Kidney epithelial cell (primary cell): ENCODE measurements around the gene GOLPH3L. TPM values are rescaled to one million over a fixed set of nuclear protein-coding genes. Genes with fewer than 3 reads are reported as not detected.
"Not testable (repeated sequence)": the region's sequence is repeated elsewhere in the genome, so short reads cannot be mapped to it uniquely, and the experiment has no call there.

Experiments used
- DNase-seq: peaks from one replicate; pipeline ENCODE4 v3.0.0-alpha.2; 2010; ENCODE audit warnings: low read depth
- H3K27me3 ChIP-seq: 2 replicates; pipeline ENCODE4 v1.6.0; 2011; ENCODE audit warnings: low read length; ENCODE audit not compliant: control insufficient read depth, insufficient read depth
- H3K36me3 ChIP-seq: 2 replicates; pipeline ENCODE4 v1.5.1; 2011; ENCODE audit warnings: low read length; ENCODE audit not compliant: control insufficient read depth, insufficient read depth
- H3K4me3 ChIP-seq: 2 replicates; pipeline ENCODE4 v1.5.1; 2011; ENCODE audit warnings: low read depth, mild to moderate bottlenecking, control low read depth, low read length
- CTCF ChIP-seq: IDR thresholded peaks from 2 replicates; pipeline ENCODE4 v1.5.1; 2011; ENCODE audit warnings: mild to moderate bottlenecking, moderate library complexity, low read length, control low read depth, inconsistent platforms; ENCODE audit not compliant: insufficient read depth, poor library complexity, severe bottlenecking
- total RNA-seq: library from RNA; depleted of rRNA; stranded (reverse); fragments of >200 nt; gene quantifications from 2 replicates; pipeline ENCODE4 v1.2.3, GENCODE V29; 2015

Gene GOLPH3L
- total RNA-seq, 1 donor from 2014 or later: 18.2 TPM

DNA sequence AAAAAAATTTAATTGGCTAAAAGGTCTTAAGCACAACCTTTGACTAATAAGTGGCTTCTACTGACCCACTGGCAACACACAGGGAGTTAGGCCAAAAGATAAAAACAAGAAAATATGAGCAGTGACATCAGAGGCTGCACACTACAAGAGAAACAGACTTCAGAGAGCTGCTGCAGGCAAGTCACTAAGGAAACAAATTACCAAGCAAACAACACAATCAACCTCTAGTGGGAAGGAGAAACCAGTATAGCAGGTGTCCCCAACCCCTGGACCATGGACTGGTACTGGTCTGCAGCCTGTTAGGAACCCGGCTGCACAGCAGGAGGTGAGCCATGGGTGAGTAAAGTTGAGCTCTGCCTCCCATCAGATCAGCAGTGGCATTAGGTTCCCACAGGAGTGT lies 46.8 kb downstream of the GOLPH3L start:
- no peak overlapping the region for H3K4me3 ChIP-seq
- no peaks in the 10 kb centered on the region for H3K36me3 ChIP-seq
- TF ChIP-seq CTCF: no peak
- DNase-seq: no peak
- H3K27me3 ChIP-seq: no peaks in the 10 kb centered on the region

DNA sequence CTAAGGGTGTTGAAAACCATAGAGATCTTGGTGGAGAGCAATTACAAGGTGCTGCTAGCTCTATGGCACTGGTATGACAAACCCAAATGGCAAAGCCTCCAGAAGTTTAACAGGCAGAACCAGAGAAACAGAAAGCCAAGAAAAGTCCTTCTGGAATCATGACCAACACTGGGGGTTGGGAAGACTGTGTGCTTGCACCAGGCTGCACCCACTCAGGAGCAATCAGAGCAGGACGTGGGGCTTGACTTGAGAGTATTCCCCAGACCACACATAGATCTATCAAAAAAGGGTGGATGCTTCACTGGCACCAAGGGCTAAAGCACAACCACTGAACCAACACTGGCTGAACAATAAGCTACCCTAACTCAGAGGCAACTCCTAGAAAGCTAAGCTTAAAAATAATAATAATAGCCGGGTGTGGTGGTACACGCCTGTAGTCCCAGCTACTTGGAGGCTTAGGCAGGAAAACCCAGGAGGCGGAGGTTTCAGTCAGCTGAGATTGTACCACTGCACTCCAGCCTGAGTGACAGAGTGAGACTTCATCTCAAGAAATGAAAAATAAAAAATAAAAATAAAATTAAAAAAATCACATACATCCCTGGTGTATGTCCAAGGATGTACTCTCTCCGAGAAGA lies 47.4 kb downstream of the GOLPH3L start:
- Histone ChIP-seq H3K36me3 (no peaks in the 10 kb centered on the region), H3K4me3 (no peak overlapping the region), H3K27me3 (no peaks in the 10 kb centered on the region)
- DNase-seq: no peak
- TF ChIP-seq CTCF: no peak

- Histone ChIP-seq H3K4me3 (no peak overlapping the region), H3K36me3 (no peaks in the 10 kb centered on the region), H3K27me3 (no peaks in the 10 kb centered on the region)
- DNase-seq: no peak
- no peak for TF ChIP-seq CTCF
Measured at GRCh38 chr1:150642296-150642695, 54.7 kb downstream of the GOLPH3L start.

DNA sequence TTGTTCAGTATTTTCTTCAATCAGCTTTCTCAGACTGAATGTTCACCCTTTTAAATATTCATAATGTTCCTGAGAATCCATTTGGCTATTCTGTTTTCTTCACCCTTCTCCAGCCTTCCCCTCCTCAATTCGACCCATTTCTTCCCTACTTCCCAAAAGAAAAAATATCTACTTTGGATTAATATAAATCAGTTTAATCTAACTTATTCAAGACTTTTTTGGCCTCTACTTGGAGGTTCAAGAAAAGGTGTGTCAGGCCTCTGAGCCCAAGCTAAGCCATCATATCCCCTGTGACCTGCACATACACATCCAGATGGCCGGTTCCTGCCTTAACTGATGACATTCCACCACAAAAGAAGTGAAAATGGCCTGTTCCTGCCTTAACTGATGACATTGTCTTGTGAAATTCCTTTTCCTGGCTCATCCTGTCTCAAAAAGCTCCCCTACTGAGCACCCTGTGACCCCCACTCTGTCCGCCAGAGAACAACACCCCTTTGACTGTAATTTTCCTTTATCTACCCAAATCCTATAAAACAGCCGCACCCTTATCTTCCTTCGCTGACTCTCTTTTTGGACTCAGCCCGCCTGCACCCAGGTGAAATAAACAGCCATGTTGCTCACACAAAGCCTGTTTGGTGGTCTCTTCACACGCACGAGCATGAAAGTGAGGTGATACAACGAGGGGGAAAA lies 55.7 kb downstream of the GOLPH3L start:
- not testable (repeated sequence) for H3K27me3 ChIP-seq, DNase-seq, H3K36me3 ChIP-seq, H3K4me3 ChIP-seq

GRCh38 chr1:150638430-150638829 lies 58.5 kb downstream of the GOLPH3L start:
- not testable (repeated sequence) for H3K27me3 ChIP-seq, DNase-seq, H3K36me3 ChIP-seq, H3K4me3 ChIP-seq

DNA sequence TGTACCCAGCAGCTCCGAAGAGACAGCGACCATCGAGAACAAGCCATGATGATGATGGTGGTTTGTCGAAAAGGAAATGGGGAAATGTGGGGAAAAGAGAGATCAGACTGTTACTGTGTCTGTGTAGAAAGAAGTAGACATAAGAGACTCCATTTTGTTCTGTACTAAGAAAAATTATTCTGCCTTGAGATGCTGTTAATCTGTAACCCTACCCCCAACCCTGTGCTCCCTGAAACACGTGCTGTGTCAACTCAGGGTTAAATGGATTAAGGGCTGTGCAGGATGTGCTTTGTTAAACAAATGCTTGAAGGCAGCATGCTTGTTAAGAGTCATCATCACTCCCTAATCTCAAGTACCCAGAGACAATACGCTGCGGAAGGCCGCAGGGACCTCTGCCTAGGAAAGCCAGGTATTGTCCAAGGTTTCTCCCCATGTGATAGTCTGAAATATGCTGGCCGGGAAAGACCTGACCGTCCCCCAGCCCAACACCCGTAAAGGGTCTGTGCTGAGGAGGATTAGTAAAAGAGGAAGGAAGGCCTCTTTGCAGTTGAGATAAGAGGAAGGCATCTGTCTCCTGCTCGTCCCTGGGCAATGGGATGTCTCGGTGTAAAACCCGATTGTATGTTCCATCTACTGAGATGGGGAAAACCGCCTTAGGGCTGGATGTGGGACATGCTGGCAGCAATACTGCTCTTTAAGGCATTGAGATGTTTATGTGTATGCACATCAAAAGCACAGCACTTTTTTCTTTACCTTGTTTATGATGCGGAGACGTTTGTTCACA lies 61.9 kb downstream of the GOLPH3L start:
- not testable (repeated sequence) for H3K27me3 ChIP-seq, H3K4me3 ChIP-seq, DNase-seq, H3K36me3 ChIP-seq

DNA sequence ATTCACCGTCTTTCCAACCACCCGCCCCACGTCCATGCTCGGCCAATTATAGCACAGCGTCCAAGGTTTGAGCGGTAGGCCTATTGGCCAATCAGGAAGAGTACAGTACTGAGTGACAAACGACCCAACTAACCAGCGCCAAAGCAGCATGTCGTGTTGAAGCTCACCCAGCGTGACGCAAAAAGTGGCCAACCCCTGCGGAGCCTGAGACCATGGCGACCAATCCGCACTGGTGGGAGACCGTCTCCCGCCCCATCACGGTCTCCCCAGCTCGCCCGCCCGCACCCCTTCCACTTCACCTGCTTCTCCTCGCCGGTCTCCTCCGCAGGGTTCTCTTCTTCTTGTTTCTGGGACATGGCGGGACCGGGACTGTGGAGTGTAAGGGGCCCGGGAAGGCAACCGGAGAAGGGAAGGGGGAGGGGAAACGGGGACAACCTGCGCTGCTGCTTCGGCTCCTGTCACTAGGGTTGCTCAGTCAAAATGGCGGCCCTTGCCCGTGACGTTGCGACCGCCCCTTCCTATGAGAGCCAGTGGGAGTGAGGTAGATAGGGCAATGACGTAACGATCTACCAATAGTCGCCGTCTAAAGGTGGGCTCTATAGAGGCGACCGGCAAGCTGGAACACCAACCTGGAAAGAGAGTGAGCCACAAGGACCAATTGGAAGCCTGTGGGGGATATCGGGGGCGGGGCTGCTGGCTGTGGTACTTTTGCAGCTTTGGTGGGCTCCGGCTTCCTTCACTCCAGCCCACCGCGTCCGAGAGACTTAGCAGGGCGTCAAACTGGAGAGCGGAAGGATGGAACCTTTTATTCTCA lies 67.6 kb downstream of the GOLPH3L start, which contains the start of gene ENSA:
TSS of gene ENSA (minus strand) at position 498 of the 814 bp plus-strand sequence. CDS start at position 356, 142 bp downstream.
- H3K27me3 ChIP-seq: no peaks in the 10 kb centered on the region
- peak within 1 kb of the TSS; percentile 92 for H3K4me3 ChIP-seq
- H3K36me3 ChIP-seq: no peaks in the 10 kb centered on the region
- TF ChIP-seq CTCF: no peak
- peak; percentile 99 for DNase-seq
